GM10266 (cell line): Measurements from ENCODE around the gene RFT1.

Experiments used
- DNase-seq: peaks from one replicate; pipeline ENCODE4 v3.0.0; 2012; ENCODE audit errors: extremely low spot score
- CTCF ChIP-seq: IDR thresholded peaks from 2 replicates; pipeline ENCODE4 v1.5.1; 2012; ENCODE audit warnings: mild to moderate bottlenecking, low read depth; ENCODE audit not compliant: control insufficient read depth, insufficient read depth; ENCODE audit errors: missing control alignments

RFT1 gene

GRCh38 chr3:53126601-53127000 lies 3.6 kb downstream of the RFT1 start:
- TF ChIP-seq CTCF: no peak
- no peak for DNase-seq

- no peak for DNase-seq
- no peak for TF ChIP-seq CTCF
Measured at GRCh38 chr3:53123953-53124352, 6.3 kb downstream of the RFT1 start.

GRCh38 chr3:53123510-53123909 lies 6.7 kb downstream of the RFT1 start:
- TF ChIP-seq CTCF: no peak
- no peak for DNase-seq

GRCh38 chr3:53122933-53123305 lies 7.3 kb downstream of the RFT1 start:
- no peak for TF ChIP-seq CTCF
- DNase-seq: no peak

GRCh38 chr3:53122255-53122932 lies 7.8 kb downstream of the RFT1 start:
- DNase-seq: no peak
- no peak for TF ChIP-seq CTCF

- no peak for TF ChIP-seq CTCF
Measured at GRCh38 chr3:53120336-53120735, 9.9 kb downstream of the RFT1 start.

GRCh38 chr3:53116956-53117355 lies 13.3 kb downstream of the RFT1 start:
- no peak for DNase-seq
- TF ChIP-seq CTCF: no peak

More at GRCh38 chr3:53120336-53120735, 9.9 kb downstream of the RFT1 start:
- DNase-seq: no peak
